H1 (cell line): ENCODE measurements around the gene ENO3. TPM values are rescaled to one million over a fixed set of nuclear protein-coding genes. Genes with fewer than 3 reads are reported as not detected.
A peak's percentile ranks its signal among the peaks of the same experiment; 100 is the strongest.

Experiments used
- CTCF ChIA-PET: fragments of 300-600 bp; sonication (Branson Sonifier 250); formaldehyde crosslinking; loops from one replicate; lab custom pipeline; 2021; ENCODE audit not compliant: partially characterized antibody; lab: Charles Lee
- POLR2A ChIA-PET: fragments of 300-600 bp; sonication (Branson Sonifier 250); formaldehyde crosslinking; loops from one replicate; lab custom pipeline; 2021; ENCODE audit warnings: inconsistent platforms; ENCODE audit not compliant: partially characterized antibody; lab: Charles Lee
- DNase-seq, 2 experiments: peaks; one replicate each; pipeline versions ENCODE4 v3.0.0 to v3.0.0-alpha.2; 2010 to 2022; ENCODE audit warnings: low spot score in 2 of 2, low read depth in 1 of 2, mixed read lengths in 1 of 2
- FAIRE-seq: peaks from 2 replicates; lab custom pipeline; 2011; peaks lifted over from hg19 to GRCh38; lab: Jason Lieb, UNC
- H2AFZ ChIP-seq: 2 replicates; pipeline ENCODE4 v1.8.1; 2012; ENCODE audit warnings: low read length, inconsistent platforms
- H2AK5ac ChIP-seq: 2 replicates; pipeline ENCODE4 v1.6.1; 2013; ENCODE audit warnings: low read depth, low read length
- H2BK120ac ChIP-seq: replicated peaks from 2 replicates; pipeline ENCODE3; 2013; ENCODE audit warnings: low read depth, low read length, inconsistent platforms
- H2BK12ac ChIP-seq: 2 replicates; pipeline ENCODE4 v1.6.1; 2013; ENCODE audit warnings: low read depth, low read length
- H2BK15ac ChIP-seq: 2 replicates; pipeline ENCODE4 v1.6.1; 2013; ENCODE audit warnings: low read length
- H2BK20ac ChIP-seq: 2 replicates; pipeline ENCODE4 v1.6.1; 2013; ENCODE audit warnings: low read length
- H2BK5ac ChIP-seq: 2 replicates; pipeline ENCODE4 v1.6.1; 2013; ENCODE audit warnings: low read depth, low read length
- H3K14ac ChIP-seq: 2 replicates; pipeline ENCODE4 v1.6.1; 2013; ENCODE audit warnings: inconsistent platforms; ENCODE audit not compliant: insufficient read length
- H3K18ac ChIP-seq: 2 replicates; pipeline ENCODE4 v1.6.1; 2013; ENCODE audit warnings: low read length; ENCODE audit errors: extremely low read depth
- H3K23ac ChIP-seq: 2 replicates; pipeline ENCODE4 v1.6.1; 2013; ENCODE audit warnings: inconsistent platforms; ENCODE audit not compliant: insufficient read length
- H3K23me2 ChIP-seq: 2 replicates; pipeline ENCODE4 v1.6.1; 2013; ENCODE audit warnings: low read depth, low read length
- H3K27ac ChIP-seq: 2 replicates; pipeline ENCODE4 v1.6.1; 2011; ENCODE audit warnings: low read depth, low read length, inconsistent platforms
- H3K27me3 ChIP-seq, 4 experiments: replicated peaks in 1 of 4; 1 replicate in 1 of 4; 2 replicates in 3 of 4; pipeline versions ENCODE4 v1.6.1 to v1.8.1; 2011 to 2013; ENCODE audit warnings: low read length in 3 of 4, mild to moderate bottlenecking in 3 of 4, inconsistent platforms in 2 of 4, mixed read lengths in 2 of 4, moderate library complexity in 1 of 4; ENCODE audit not compliant: control insufficient read depth in 3 of 4, insufficient read depth in 3 of 4; ENCODE audit errors: extremely low read depth in 1 of 4
- H3K36me3 ChIP-seq, 4 experiments: 2 replicates each; pipeline versions ENCODE4 v1.6.1 to v1.8.1; 2011 to 2013; ENCODE audit warnings: mild to moderate bottlenecking in 4 of 4, low read length in 3 of 4, moderate library complexity in 2 of 4, control low read depth in 1 of 4, inconsistent platforms in 1 of 4; ENCODE audit not compliant: insufficient read depth in 4 of 4, control insufficient read depth in 2 of 4
- H3K4ac ChIP-seq: replicated peaks from 2 replicates; pipeline ENCODE3; 2013; ENCODE audit warnings: low read length, low read depth, mixed read lengths, inconsistent platforms; ENCODE audit not compliant: insufficient read length
- H3K4me1 ChIP-seq, 4 experiments: replicated peaks in 1 of 4; 1 replicate in 1 of 4; 2 replicates in 3 of 4; pipeline versions ENCODE4 v1.6.1 to v1.8.1; 2011 to 2013; ENCODE audit warnings: low read length in 3 of 4, inconsistent platforms in 2 of 4, mixed read lengths in 1 of 4; ENCODE audit not compliant: insufficient read depth in 4 of 4, control insufficient read depth in 3 of 4
- H3K4me2 ChIP-seq, 2 experiments: 2 replicates each; pipeline versions ENCODE4 v1.6.1 to v1.8.1; 2011 to 2013; ENCODE audit warnings: low read depth in 2 of 2, low read length in 2 of 2, control low read depth in 1 of 2, inconsistent platforms in 1 of 2, mild to moderate bottlenecking in 1 of 2; ENCODE audit not compliant: insufficient read depth in 1 of 2
- H3K4me3 ChIP-seq, 4 experiments: fragments of 200-600, 300-600 bp in 1 of 4; sonication (generic), shearing (Covaris generic), sonication (Bioruptor Twin) in 1 of 4; 2 replicates each; pipeline versions ENCODE4 v1.5.1 to v1.8.1; 2011 to 2016; ENCODE audit warnings: low read length in 4 of 4, low read depth in 3 of 4, control low read depth in 2 of 4, inconsistent platforms in 2 of 4, mild to moderate bottlenecking in 2 of 4, mixed read lengths in 1 of 4, moderate library complexity in 1 of 4; ENCODE audit not compliant: insufficient read depth in 2 of 4; ENCODE audit errors: extremely low read depth in 1 of 4
- H3K56ac ChIP-seq: replicated peaks from 2 replicates; pipeline ENCODE3; 2013; ENCODE audit warnings: low read depth, mild to moderate bottlenecking, mixed read lengths, low read length, inconsistent platforms; ENCODE audit not compliant: insufficient read length
- H3K79me1 ChIP-seq: 2 replicates; pipeline ENCODE4 v1.6.1; 2013; ENCODE audit warnings: low read depth, low read length, control low read depth
- H3K79me2 ChIP-seq, 2 experiments: 2 replicates each; pipeline versions ENCODE4 v1.6.1 to v1.8.1; 2012 to 2013; ENCODE audit warnings: low read length in 2 of 2, mild to moderate bottlenecking in 2 of 2, inconsistent platforms in 1 of 2; ENCODE audit not compliant: insufficient read depth in 2 of 2, control insufficient read depth in 1 of 2
- H3K9ac ChIP-seq, 4 experiments: replicated peaks in 1 of 4; 1 replicate in 1 of 4; 2 replicates in 3 of 4; pipeline versions ENCODE4 v1.6.1 to v1.8.1; 2011 to 2013; ENCODE audit warnings: low read depth in 3 of 4, low read length in 3 of 4, control low read depth in 2 of 4, mild to moderate bottlenecking in 2 of 4, moderate library complexity in 2 of 4, inconsistent platforms in 1 of 4; ENCODE audit errors: extremely low read depth in 1 of 4
- H3K9me3 ChIP-seq, 2 experiments: 2 replicates each; pipeline versions ENCODE4 v1.6.1 to v1.8.1; 2012 to 2013; ENCODE audit warnings: mild to moderate bottlenecking in 2 of 2, moderate library complexity in 2 of 2, control low read depth in 1 of 2, inconsistent platforms in 1 of 2, low read depth in 1 of 2, low read length in 1 of 2, mixed read lengths in 1 of 2; ENCODE audit not compliant: insufficient read depth in 2 of 2
- H4K20me1 ChIP-seq, 2 experiments: replicated peaks in 1 of 2; 2 replicates each; pipeline versions ENCODE3 to v1.8.1; 2011 to 2013; ENCODE audit warnings: inconsistent platforms in 2 of 2, low read length in 2 of 2, mild to moderate bottlenecking in 1 of 2; ENCODE audit not compliant: insufficient read depth in 2 of 2, control insufficient read depth in 1 of 2
- H4K5ac ChIP-seq: 2 replicates; pipeline ENCODE4 v1.6.1; 2013; ENCODE audit warnings: low read length, low read depth, mixed read lengths, inconsistent platforms; ENCODE audit not compliant: insufficient read length
- H4K8ac ChIP-seq: 2 replicates; pipeline ENCODE4 v1.8.0; 2013; ENCODE audit warnings: mild to moderate bottlenecking, moderate library complexity, low read length, inconsistent platforms; ENCODE audit not compliant: insufficient read depth; ENCODE audit errors: extremely low read depth
- H4K91ac ChIP-seq: replicated peaks from 2 replicates; pipeline ENCODE3; 2013; ENCODE audit warnings: low read length, mixed read lengths, inconsistent platforms; ENCODE audit not compliant: insufficient read length
- ATF3 ChIP-seq: IDR thresholded peaks from 2 replicates; pipeline ENCODE4 v1.6.1; 2011; ENCODE audit warnings: low read depth, mild to moderate bottlenecking, low read length; ENCODE audit not compliant: insufficient read depth
- BRCA1 ChIP-seq: IDR thresholded peaks from 2 replicates; pipeline ENCODE4 v1.6.1; 2012; ENCODE audit warnings: low read depth, low read length, improper control_type of control experiment
- CEBPB ChIP-seq: IDR thresholded peaks from 2 replicates; pipeline ENCODE4 v1.6.1; 2012; ENCODE audit warnings: low read depth, low read length
- FOSL1 ChIP-seq: IDR thresholded peaks from 2 replicates; pipeline ENCODE4 v1.6.1; 2011; ENCODE audit warnings: mild to moderate bottlenecking, low read depth, low read length, moderate library complexity; ENCODE audit not compliant: insufficient read depth
- GABPA ChIP-seq: IDR thresholded peaks from 2 replicates; pipeline ENCODE4 v1.6.1; 2011; ENCODE audit warnings: mild to moderate bottlenecking, low read length, moderate library complexity, borderline replicate concordance; ENCODE audit not compliant: insufficient read depth
- JUN ChIP-seq: IDR thresholded peaks from 2 replicates; pipeline ENCODE4 v1.6.1; 2011; ENCODE audit warnings: low read depth, mild to moderate bottlenecking, improper control_type of control experiment, low read length
- MAX ChIP-seq: IDR thresholded peaks from 2 replicates; pipeline ENCODE4 v1.6.1; 2012; ENCODE audit warnings: inconsistent platforms
- POLR2A ChIP-seq, 2 experiments: IDR thresholded peaks; 1 replicate in 1 of 2; 2 replicates in 1 of 2; pipeline ENCODE4 v1.6.1; 2011; ENCODE audit warnings: low read depth in 2 of 2, low read length in 2 of 2, mild to moderate bottlenecking in 2 of 2; ENCODE audit errors: control extremely low read depth in 1 of 2
- POLR2AphosphoS5 ChIP-seq: IDR thresholded peaks from 2 replicates; pipeline ENCODE4 v1.6.1; 2011; ENCODE audit warnings: low read depth, low read length
- SIN3A ChIP-seq, 2 experiments: IDR thresholded peaks in 1 of 2; conservative IDR thresholded peaks in 1 of 2; 2 replicates each; pipeline ENCODE4 v1.6.1; 2011 to 2012; ENCODE audit warnings: low read length in 2 of 2, improper control_type of control experiment in 1 of 2, low read depth in 1 of 2, mild to moderate bottlenecking in 1 of 2
- SIX5 ChIP-seq: IDR thresholded peaks from 2 replicates; pipeline ENCODE4 v1.6.1; 2011; ENCODE audit warnings: mild to moderate bottlenecking, low read depth, low read length
- SRF ChIP-seq: IDR thresholded peaks from 2 replicates; pipeline ENCODE4 v1.6.1; 2011; ENCODE audit warnings: mild to moderate bottlenecking, low read depth, low read length, moderate library complexity
- TCF12 ChIP-seq: IDR thresholded peaks from 2 replicates; pipeline ENCODE4 v1.6.1; 2011; ENCODE audit warnings: low read depth, mild to moderate bottlenecking, low read length
- WGBS, 2 experiments: shearing (Covaris generic) in 1 of 2; methylation state at CpG; one replicate each; pipeline versions ENCODE4 v1.1.6 to v1.1.7; 2013 to 2015; ENCODE audit warnings: low lambda C conversion rate in 2 of 2, mixed read lengths in 2 of 2, inconsistent platforms in 1 of 2, low coverage in 1 of 2, missing lambda C conversion rate in 1 of 2; ENCODE audit not compliant: insufficient replicate concordance in 2 of 2, insufficient coverage in 1 of 2, insufficient read length in 1 of 2; ENCODE audit errors: extremely low coverage in 1 of 2, missing lambda C conversion rate in 1 of 2; 5-methylcytosine and 5-hydroxymethylcytosine counted together
- polyA plus RNA-seq, 7 experiments: library from polyadenylated mRNA; depleted of rRNA in 3 of 7; stranded (reverse) in 5 of 7; unstranded in 2 of 7; fragments of >200 nt in 5 of 7; fragments of 200-250 nt in 2 of 7; gene quantifications; 1 replicate in 5 of 7; 2 replicates in 1 of 7; 4 replicates in 1 of 7; pipeline versions ENCODE4 v1.2.1 to v1.2.3, GENCODE V29; 2011 to 2013; ENCODE audit warnings: missing spikeins in 2 of 7, mixed read lengths in 2 of 7
- total RNA-seq: library from RNA; stranded (reverse); fragmentation: NEBNext Ultra II Directional; extraction: Animal tissue kit (Norgen Biotek cat#: 25700); gene quantifications from 2 replicates; pipeline ENCODE4 v1.2.1, GENCODE V29; 2021

The ENO3 gene
- total and polyA plus RNA-seq, 2 of the 8 experiments (the other 6 are each of a cell fraction or from before 2014, with no cell fraction given), result 25.0 to 25.7 TPM

GRCh38 chr17:4938069-4938491, 12.8 kb upstream of the ENO3 start:
- no peaks in the 10 kb centered on the region for H3K27me3 ChIP-seq
- peaks cover 0 to 11% (median 7%) of the 10 kb centered on the region in 4 experiments; a peak in 6 of 7 replicates for H3K4me1 ChIP-seq
- DNase-seq (no peak), FAIRE-seq (no peak)
- no peak overlapping the region for H2AK5ac ChIP-seq
- WGBS, 2 experiments, result 93% methylated on average over 11 of the region's 11 CpGs; no CpG with 5 or more reads in 1 of the 2 experiments
- no peak overlapping the region for H2BK12ac ChIP-seq
- no peak overlapping the region for H4K5ac ChIP-seq
- H4K8ac ChIP-seq, result peak overlapping the region; percentile 42
- no peak overlapping the region for H2BK120ac ChIP-seq
- H2BK5ac ChIP-seq, result 0 out of 2 replicates have a peak overlapping the region, but pooled peaks have one; percentile 12
- peaks cover 13 to 23% (median 19%) of the 10 kb centered on the region in 4 experiments for H3K36me3 ChIP-seq
- no peak overlapping the region for H2BK20ac ChIP-seq
- H3K14ac ChIP-seq, result no peak overlapping the region
- peaks cover 0 to 4% of the 10 kb centered on the region in 2 experiments for H4K20me1 ChIP-seq
- POLR2A ChIA-PET, result interaction anchor here (2.3 to 27.4 kb wide), 6 partner anchors 9 to 42 kb away, joined by 9 to 987 read pairs (median 31); partner anchors contain the start of genes C17orf107, CHRNE, ENO3 and GP1BA
- H3K4ac ChIP-seq, result no peak overlapping the region
- no peak overlapping the region for H3K18ac ChIP-seq
- no peak overlapping the region; a peak in 2 of 7 replicates for H3K9ac ChIP-seq
- H3K4me3 ChIP-seq, result no peak overlapping the region
- no peaks in the 10 kb centered on the region for H3K9me3 ChIP-seq
- H3K4me2 ChIP-seq, result peak overlapping the region; percentile 93 to 96; a peak in 1 of 4 replicates
- peaks cover 9% of the 10 kb centered on the region for H3K79me1 ChIP-seq
- H3K27ac ChIP-seq, result no peak overlapping the region
- CTCF ChIA-PET, result interaction anchor here (0.7 to 5.9 kb wide), 5 partner anchors 17 to 207 kb away, joined by 3 to 26 read pairs (median 6); partner anchors contain the start of genes CHRNE, MED11 and SPAG7
- no peak overlapping the region for H3K23ac ChIP-seq
- H3K79me2 ChIP-seq, result peaks cover 0 to 27% of the 10 kb centered on the region in 2 experiments; a peak in 3 of 4 replicates
- H2BK15ac ChIP-seq, result no peak overlapping the region
- no peak overlapping the region for H3K56ac ChIP-seq
- no peak overlapping the region for H2AFZ ChIP-seq
- peaks cover 15% of the 10 kb centered on the region; the same call in 1 of the 2 replicates for H3K23me2 ChIP-seq
- no peak overlapping the region for H4K91ac ChIP-seq
- TF ChIP-seq POLR2AphosphoS5 (no peak), POLR2A (IDR thresholded peaks at IDR 0.05; ENCODE audit: control extremely low read depth in 1 of 2, low read depth in 2 of 2, low read length in 2 of 2) (no peak), JUN (no peak), CEBPB (no peak), ATF3 (no peak), MAX (no peak), BRCA1 (no peak), FOSL1 (no peak), SRF (no peak), GABPA (no peak), SIN3A (conservative IDR thresholded peaks at IDR 0.05 in 1 of 2, IDR thresholded peaks at IDR 0.05 in 1 of 2; ENCODE audit: low read depth in 1 of 2, low read length in 2 of 2) (no peak), TCF12 (no peak), SIX5 (no peak)
